GM18499 (cell line): ENCODE results near the gene TLCD5.

ENCODE experiments used
- ATAC-seq: cut with Tn5 transposase; IDR thresholded peaks from one replicate; pipeline ENCODE4 v1.9.1; 2021; ENCODE audit warnings: moderate number of reproducible peaks; ENCODE audit not compliant: insufficient read depth, unreplicated experiment

TLCD5 gene

GRCh38 chr11:120324932-120325810 lies at the start of gene TLCD5:
Gene TLCD5, plus strand, starts transcription at chr11:120325299. Its CDS starts 2,143 bp downstream, at chr11:120327442.
- no peak for ATAC-seq

GRCh38 chr11:120279502-120279901 lies 45.6 kb upstream of the TLCD5 start:
- no peak for ATAC-seq

DNA sequence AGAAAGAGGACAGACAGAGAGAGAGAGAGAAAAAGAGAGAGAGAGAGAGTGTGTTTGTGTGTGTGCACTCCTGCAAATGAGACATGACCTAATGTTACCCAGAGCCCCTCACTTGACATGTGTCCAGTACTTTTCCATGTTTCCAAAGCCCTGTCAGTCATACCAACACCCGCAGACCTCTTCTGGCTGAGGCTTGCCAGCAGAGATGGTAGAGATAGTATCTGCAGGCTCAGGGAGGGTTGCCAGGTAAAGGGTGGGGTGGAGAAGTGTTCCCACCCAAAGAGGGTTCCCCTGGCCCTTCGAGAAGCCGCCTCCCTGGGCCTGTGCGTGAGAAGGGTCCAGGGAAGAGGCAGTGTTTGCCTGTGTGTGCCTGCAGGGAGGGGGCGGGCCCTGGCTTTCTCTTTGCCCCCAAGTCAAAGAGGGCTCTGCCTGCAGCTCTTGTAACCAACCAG lies 44.5 kb upstream of the TLCD5 start:
- no peak for ATAC-seq

DNA sequence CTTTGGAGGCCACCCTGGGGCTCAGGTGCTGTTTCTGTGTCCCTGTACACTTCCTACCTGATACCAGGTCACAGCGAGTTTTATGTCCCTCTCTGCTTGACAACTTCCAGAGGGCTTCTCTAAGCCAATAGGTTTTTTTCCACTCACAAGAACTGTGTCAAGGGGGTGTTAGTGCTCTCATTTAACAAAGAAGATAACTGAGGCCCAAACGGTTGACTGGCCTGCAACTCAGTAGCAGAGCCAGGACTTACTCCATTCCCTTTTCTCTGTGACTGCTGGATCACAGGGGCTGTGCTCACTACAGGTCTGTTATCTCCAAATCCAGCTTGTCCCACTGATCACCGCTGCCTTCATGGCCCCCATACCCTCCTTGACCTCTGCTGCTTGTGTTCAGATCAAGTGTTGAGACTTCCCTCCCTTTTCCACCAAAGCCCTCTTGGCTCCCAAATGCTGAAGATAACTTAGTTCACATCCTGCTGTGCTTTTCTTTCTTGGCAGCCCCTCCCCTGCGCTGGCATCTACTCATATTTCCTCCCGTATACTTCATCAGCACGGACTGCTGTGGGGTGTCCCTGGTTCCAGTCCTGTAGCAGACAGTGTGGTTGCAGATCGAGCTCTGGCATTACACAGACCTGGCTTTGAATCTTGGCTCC lies 43.8 kb upstream of the TLCD5 start:
- ATAC-seq: no peak

- no peak for ATAC-seq
These were observed 42.0 kb upstream of the TLCD5 start for GRCh38 chr11:120283124-120283523.

DNA sequence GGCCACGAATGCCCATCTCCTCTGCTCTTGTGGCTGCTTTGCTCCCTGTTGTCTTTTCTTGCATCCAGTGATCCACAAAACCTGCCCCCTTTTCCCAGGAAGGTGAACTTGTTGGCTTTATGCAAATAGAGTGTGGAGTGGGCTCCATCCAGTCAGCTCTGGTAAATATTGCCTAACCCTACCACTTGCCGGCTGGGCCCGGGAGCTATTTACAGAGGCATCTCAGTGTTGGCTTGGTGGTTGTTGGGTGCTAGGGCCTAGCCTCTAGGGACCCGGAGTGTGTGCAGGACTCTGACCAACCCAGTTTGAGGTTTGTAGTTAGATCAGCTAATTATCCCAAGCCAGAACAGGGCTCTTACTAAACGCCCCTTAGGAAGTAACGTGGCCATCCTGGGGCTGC lies 40.8 kb upstream of the TLCD5 start:
- ATAC-seq: no peak

- ATAC-seq: no peak
These were observed 39.8 kb upstream of the TLCD5 start for GRCh38 chr11:120285256-120285655.

DNA sequence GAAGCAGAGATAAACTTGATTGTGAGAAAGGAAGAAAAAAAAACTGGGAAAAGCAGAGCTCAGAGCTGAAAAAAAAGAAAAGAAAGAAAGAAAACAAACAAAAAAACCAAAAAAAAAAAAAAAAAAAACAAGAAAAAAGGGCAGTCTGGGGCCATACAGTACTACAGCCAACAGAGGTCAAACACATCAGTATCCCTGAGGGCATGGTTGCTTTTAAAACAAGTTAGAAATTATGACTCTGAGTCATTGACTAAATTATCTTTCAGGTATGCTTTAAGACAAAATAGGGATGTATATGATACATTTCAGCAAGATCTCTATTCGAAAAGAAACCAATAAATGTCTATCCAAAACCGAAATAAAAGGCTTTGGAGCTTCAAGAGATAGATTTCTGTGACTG lies 37.1 kb upstream of the TLCD5 start:
- ATAC-seq: no peak

GRCh38 chr11:120289426-120289825 lies 35.7 kb upstream of the TLCD5 start:
- ATAC-seq: no peak

- no peak for ATAC-seq
These were observed 34.1 kb upstream of the TLCD5 start for GRCh38 chr11:120290956-120291355.

GRCh38 chr11:120293038-120293800 lies 31.9 kb upstream of the TLCD5 start:
- no peak for ATAC-seq

- no peak for ATAC-seq
These were observed 31.0 kb upstream of the TLCD5 start for GRCh38 chr11:120294096-120294495.

GRCh38 chr11:120295099-120295498 lies 30.0 kb upstream of the TLCD5 start:
- ATAC-seq: no peak

DNA sequence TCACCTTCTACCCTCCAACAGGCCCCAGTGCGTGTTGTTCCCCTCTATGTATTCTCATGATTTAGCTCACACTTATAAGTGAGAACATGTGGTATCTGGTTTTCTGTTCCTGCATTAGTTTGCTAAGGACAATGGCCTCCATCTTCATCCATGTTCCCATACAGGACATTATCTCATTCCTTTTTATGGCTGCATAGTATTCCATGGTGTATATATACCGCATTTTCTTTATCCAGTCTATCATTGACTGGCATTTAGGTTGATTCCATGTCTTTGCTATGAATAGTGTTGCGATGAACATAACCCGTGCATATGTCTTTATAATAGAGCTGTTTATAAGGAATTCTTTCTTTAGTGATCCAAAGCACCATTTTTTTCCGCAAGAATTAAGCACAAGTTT lies 28.5 kb upstream of the TLCD5 start:
- ATAC-seq: no peak

GRCh38 chr11:120298461-120298860 lies 26.6 kb upstream of the TLCD5 start:
- ATAC-seq: no peak

GRCh38 chr11:120302001-120302805 lies 22.9 kb upstream of the TLCD5 start:
- no peak for ATAC-seq

DNA sequence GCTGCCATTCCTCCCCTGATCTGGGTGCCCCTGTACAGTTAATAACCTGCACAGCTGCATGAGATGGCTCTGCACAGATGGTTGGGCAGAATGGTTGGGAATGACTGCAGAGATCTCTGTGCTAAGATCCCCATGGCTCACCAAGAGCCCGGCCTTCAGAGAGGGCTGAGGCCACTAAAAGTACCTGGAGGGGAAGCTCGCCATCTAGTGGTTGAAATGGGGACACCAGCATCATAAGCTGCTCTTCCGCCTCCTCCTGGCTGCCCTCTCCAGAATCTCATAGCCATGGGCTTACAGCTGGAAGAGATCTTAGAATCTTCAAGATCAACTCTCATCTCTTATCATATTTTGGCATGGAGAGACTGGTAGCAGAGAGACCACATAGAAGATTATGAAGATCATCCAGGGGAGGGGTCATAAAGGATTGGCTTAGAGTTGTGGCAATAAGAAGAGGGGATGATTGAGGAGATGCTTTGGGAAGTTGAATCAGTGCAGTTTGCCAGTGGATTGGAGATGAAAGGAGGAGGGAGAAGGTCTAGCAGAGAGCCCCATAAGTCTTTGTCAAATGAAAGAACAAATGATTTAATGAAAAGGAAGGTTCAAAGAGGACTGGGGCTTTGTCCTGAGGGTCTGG lies 22.0 kb upstream of the TLCD5 start:
- ATAC-seq: no peak

- ATAC-seq: no peak
These were observed 20.6 kb upstream of the TLCD5 start for GRCh38 chr11:120304526-120304925.

GRCh38 chr11:120305286-120305685 lies 19.8 kb upstream of the TLCD5 start:
- ATAC-seq: no peak
